K562 (cell line): ENCODE results near the gene BRAT1. TPM values are rescaled to one million over a fixed set of nuclear protein-coding genes. Genes with fewer than 3 reads are reported as not detected.

Experiments
- ATAC-seq: fragments of 200-7000 bp; cut with Tn5 transposase; 3 replicates; pipeline ENCODE4 v1.9.1; 2020; ENCODE audit warnings: moderate library complexity
- BruUV-seq: library from RNA; stranded (reverse); fragments of 400-500 nt; replicated peaks from 2 replicates; lab custom pipeline; 2021; lab: Mats Ljungman, UMichigan
- CTCF ChIA-PET: fragments of 300-600 bp; formaldehyde crosslinking; extraction: SDS; loops from one replicate; lab custom pipeline; 2021; ENCODE audit warnings: low intra/inter-chr PET ratio; lab: Yijun Ruan, JAX
- POLR2A ChIA-PET: fragments of 300-600, 350-650 bp; sonication (Branson Sonifier 250); formaldehyde crosslinking; extraction: SDS; loops from one replicate; lab custom pipeline; 2021; ENCODE audit warnings: antibody characterized with exemption, inconsistent platforms; lab: Yijun Ruan, JAX
- DNase-seq, 4 experiments: peaks; one replicate each; pipeline versions ENCODE4 v3.0.0 to v3.0.0-alpha.2; 2011 to 2018; ENCODE audit warnings: low spot score in 3 of 4, mixed read lengths in 3 of 4; ENCODE audit errors: extremely low read depth in 1 of 4
- FAIRE-seq: peaks from 2 replicates; lab custom pipeline; 2011; peaks lifted over from hg19 to GRCh38; lab: Jason Lieb, UNC
- H2AFZ ChIP-seq: 2 replicates; pipeline ENCODE4 v1.6.0; 2011; ENCODE audit warnings: low read depth, low read length, control low read depth, inconsistent platforms
- H3K27ac ChIP-seq: fragments of 200-600 bp; 3 replicates; pipeline ENCODE4 v1.8.0; 2011; ENCODE audit warnings: low read depth, mild to moderate bottlenecking, control low read depth, inconsistent platforms, low read length, moderate library complexity, mixed read lengths; ENCODE audit errors: extremely low read depth
- H3K27me3 ChIP-seq, 2 experiments: fragments of 300-600 bp in 1 of 2; 2 replicates in 1 of 2; 3 replicates in 1 of 2; pipeline versions ENCODE4 v1.6.0 to v1.8.0; 2011; ENCODE audit warnings: inconsistent platforms in 2 of 2, low read length in 2 of 2, mild to moderate bottlenecking in 1 of 2, mixed read lengths in 1 of 2, moderate library complexity in 1 of 2; ENCODE audit not compliant: control insufficient read depth in 2 of 2, insufficient read depth in 2 of 2
- H3K36me3 ChIP-seq: fragments of 300-600 bp; 3 replicates; pipeline ENCODE4 v1.8.0; 2011; ENCODE audit warnings: mild to moderate bottlenecking, low read length, inconsistent platforms; ENCODE audit not compliant: control insufficient read depth, insufficient read depth
- H3K4me1 ChIP-seq, 2 experiments: fragments of 200-600 bp in 1 of 2; replicated peaks in 1 of 2; 2 replicates in 1 of 2; 3 replicates in 1 of 2; pipeline versions ENCODE4 v1.5.1 to v1.8.0; 2011; ENCODE audit warnings: inconsistent platforms in 2 of 2, low read length in 2 of 2, mild to moderate bottlenecking in 1 of 2, mixed read lengths in 1 of 2, moderate library complexity in 1 of 2; ENCODE audit not compliant: control insufficient read depth in 2 of 2, insufficient read depth in 2 of 2
- H3K4me2 ChIP-seq: 2 replicates; pipeline ENCODE4 v1.6.1; 2011; ENCODE audit warnings: low read length, control low read depth, inconsistent platforms, mixed read lengths; ENCODE audit not compliant: insufficient read depth
- H3K4me3 ChIP-seq: fragments of 200-600 bp; sonication (generic), shearing (Covaris generic); 2 replicates; pipeline ENCODE4 v1.5.1; 2016; ENCODE audit warnings: control low read depth, inconsistent platforms
- H3K79me2 ChIP-seq: fragments of 200-600 bp; 3 replicates; pipeline ENCODE4 v1.8.0; 2011; ENCODE audit warnings: low read length, inconsistent platforms; ENCODE audit not compliant: control insufficient read depth, insufficient read depth
- H3K9ac ChIP-seq, 2 experiments: 2 replicates each; pipeline versions ENCODE4 v1.6.0 to v1.6.1; 2011; ENCODE audit warnings: low read depth in 2 of 2, low read length in 2 of 2, control low read depth in 1 of 2, inconsistent platforms in 1 of 2, mild to moderate bottlenecking in 1 of 2, mixed read lengths in 1 of 2; ENCODE audit not compliant: insufficient read depth in 1 of 2
- H3K9me1 ChIP-seq: one replicate; pipeline ENCODE4 v1.6.0; 2011; ENCODE audit warnings: inconsistent platforms, mild to moderate bottlenecking, low read length, moderate library complexity; ENCODE audit not compliant: control insufficient read depth, insufficient read depth
- H3K9me3 ChIP-seq: replicated peaks from 2 replicates; pipeline ENCODE4 v1.5.1; 2011; ENCODE audit warnings: low read depth, low read length, inconsistent platforms; ENCODE audit not compliant: control insufficient read depth, insufficient read depth
- H4K20me1 ChIP-seq: replicated peaks from 2 replicates; pipeline ENCODE4 v1.6.1; 2011; ENCODE audit warnings: low read length, inconsistent platforms, mixed read lengths; ENCODE audit not compliant: control insufficient read depth, insufficient read depth
- BACH1 ChIP-seq: fragments of 200-800 bp; sonication (Bioruptor generic); IDR thresholded peaks from 2 replicates; pipeline ENCODE4 v1.6.1; 2016; ENCODE audit warnings: missing genetic modification characterization, missing compliant biosample characterization
- HMG20A ChIP-seq: fragments of 450-650 bp; formaldehyde crosslinking; conservative IDR thresholded peaks from 2 replicates; pipeline ENCODE4 v1.4.0; 2020; ENCODE audit warnings: mild to moderate bottlenecking, mixed read lengths
- LEF1 ChIP-seq: fragments of 450-650 bp; IDR thresholded peaks from 2 replicates; pipeline ENCODE4 v1.6.1; 2016; ENCODE audit warnings: mild to moderate bottlenecking
- NCOR1 ChIP-seq: fragments of 450-650 bp; IDR thresholded peaks from 2 replicates; pipeline ENCODE4 v1.6.1; 2016; ENCODE audit warnings: mild to moderate bottlenecking, moderate library complexity
- NFRKB ChIP-seq: fragments of 450-650 bp; IDR thresholded peaks from 2 replicates; pipeline ENCODE4 v1.6.1; 2016; ENCODE audit warnings: low read depth
- RNF2 ChIP-seq: sonication (generic); IDR thresholded peaks from 2 replicates; pipeline ENCODE4 v1.6.1; 2016
- TAF9B ChIP-seq: fragments of 450-650 bp; IDR thresholded peaks from 2 replicates; pipeline ENCODE4 v1.6.1; 2018; ENCODE audit warnings: mild to moderate bottlenecking; ENCODE audit not compliant: partially characterized antibody
- WGBS: fragments of 100-300 bp; shearing (Covaris generic); methylation state at CpG from one replicate; pipeline ENCODE4 v1.1.6; 2016; ENCODE audit warnings: low coverage, mixed read lengths; ENCODE audit not compliant: insufficient coverage; ENCODE audit errors: missing lambda C conversion rate; 5-methylcytosine and 5-hydroxymethylcytosine counted together
- in situ Hi-C: fragments of 300-500 bp; cut with MboI; formaldehyde crosslinking; loops from 4 replicates; pipeline ENCODE4 v1.15.0; 2018; ENCODE audit warnings: inconsistent platforms, mixed read lengths
- intact Hi-C: fragments of 100-400 bp; cut with micrococcal nuclease; formaldehyde crosslinking; loops from 2 replicates; pipeline ENCODE4 v1.14.2; 2022
- polyA plus RNA-seq, 8 experiments: library from polyadenylated mRNA; depleted of rRNA in 4 of 8; stranded (reverse) in 5 of 8; unstranded in 3 of 8; fragments of >200 nt; fragmentation: Nextera tagmentation in 2 of 8; fragmentation: Illumina TruSeq in 1 of 8; extraction: Ambion mirVana in 2 of 8; extraction: Trizol in 1 of 8; gene quantifications; 2 replicates each; pipeline versions ENCODE4 v1.2.1 to v1.2.3, GENCODE V29; 2011 to 2014; ENCODE audit warnings: inconsistent platforms in 1 of 8, missing spikeins in 1 of 8
- total RNA-seq, 7 experiments: library from RNA; depleted of rRNA in 6 of 7; stranded (reverse); fragments of >200 nt in 6 of 7; fragmentation: Illumina TruSeq in 2 of 7; extraction: Trizol in 2 of 7; gene quantifications; 2 replicates each; pipeline versions ENCODE4 v1.2.1 to v1.2.3, GENCODE V29; 2011 to 2021; ENCODE audit warnings: low replicate concordance in 1 of 7
- TF ChIP-seq, protein P1 (sequence below): sonication (generic); formaldehyde crosslinking; IDR thresholded peaks from 2 replicates; pipeline ENCODE4 v1.8.1; 2023; ENCODE audit warnings: missing genetic modification reagents, mild to moderate bottlenecking, borderline replicate concordance

The BRAT1 gene
- total and polyA plus RNA-seq, 9 of the 15 experiments (the other 6 are each of a cell fraction or from before 2014, with no cell fraction given) = 0.13 to 49.6 (median 10.5) TPM

DNA sequence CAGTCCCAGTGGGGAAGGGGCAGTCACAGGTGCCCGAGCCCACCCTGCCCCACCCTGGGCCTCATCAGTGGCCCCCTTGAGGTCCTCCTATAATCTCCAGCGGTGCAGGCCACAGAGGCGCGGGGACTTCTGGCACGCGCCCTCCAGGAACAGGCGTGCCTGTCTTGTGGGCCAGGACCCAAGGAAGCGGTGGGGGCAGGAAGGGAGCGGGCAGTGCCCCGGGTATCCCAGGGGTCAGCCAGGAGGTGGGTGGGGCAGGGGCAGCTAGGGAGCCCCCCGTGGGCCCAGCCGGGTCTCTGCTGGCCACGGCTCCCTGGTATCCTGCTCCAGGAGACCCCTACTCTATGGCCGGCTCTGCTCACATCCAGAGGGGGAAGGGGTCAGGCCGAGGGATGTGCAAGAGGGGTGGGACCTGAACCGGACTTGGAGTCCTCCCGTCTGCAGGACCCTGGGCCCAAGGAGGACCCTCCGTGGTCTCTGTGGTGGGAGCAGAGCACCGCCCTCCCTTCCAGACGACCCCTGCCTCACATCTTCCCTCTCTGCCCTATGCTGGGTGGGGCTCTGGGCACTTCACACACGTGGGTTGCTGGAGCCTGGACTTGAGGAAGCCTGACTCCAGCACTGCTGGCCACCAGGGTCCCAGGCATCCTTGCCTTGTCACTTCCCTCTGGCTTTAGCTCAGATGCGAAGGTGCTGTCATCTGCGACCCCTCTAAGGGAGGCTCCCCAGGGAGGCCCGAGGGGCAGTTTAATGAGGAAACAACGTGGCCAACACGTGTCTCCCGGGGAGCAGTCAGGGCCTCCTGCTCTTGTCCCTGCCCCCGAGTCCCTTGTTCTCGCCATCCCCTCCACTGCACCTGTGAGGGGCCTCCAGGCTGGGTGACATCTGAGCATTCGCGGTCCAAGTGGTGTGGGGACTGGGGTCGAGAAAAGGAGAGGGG is 60.9 kb downstream of the BRAT1 start:
- Histone ChIP-seq H4K20me1 (no peaks in the 10 kb centered on the region), H3K9me1 (no peaks in the 10 kb centered on the region), H3K27ac (no peak overlapping the region), H3K4me2 (no peak overlapping the region), H3K4me3 (no peak overlapping the region), H3K36me3 (no peaks in the 10 kb centered on the region), H2AFZ (no peak overlapping the region), H3K9ac (peak overlapping the region in 1 of 2 experiments; percentile 43; a peak in 1 of 4 replicates), H3K4me1 (peaks cover 0 to 44% of the 10 kb centered on the region in 2 experiments; a peak in 2 of 5 replicates), H3K27me3 (peaks cover 6 to 28% of the 10 kb centered on the region in 2 experiments; a peak in 3 of 5 replicates), H3K79me2 (no peaks in the 10 kb centered on the region), H3K9me3 (no peaks in the 10 kb centered on the region)
- FAIRE-seq (no peak), ATAC-seq (no peak), DNase-seq (no peak)
- no peak for TF ChIP-seq TAF9B
- no peak for TF ChIP-seq NCOR1
- no peak for TF ChIP-seq NFRKB
- no peak for TF ChIP-seq HMG20A (CRISPR knock-in tag)
- no peak for TF ChIP-seq LEF1
- no peak for TF ChIP-seq BACH1
- TF ChIP-seq, protein P1, sequence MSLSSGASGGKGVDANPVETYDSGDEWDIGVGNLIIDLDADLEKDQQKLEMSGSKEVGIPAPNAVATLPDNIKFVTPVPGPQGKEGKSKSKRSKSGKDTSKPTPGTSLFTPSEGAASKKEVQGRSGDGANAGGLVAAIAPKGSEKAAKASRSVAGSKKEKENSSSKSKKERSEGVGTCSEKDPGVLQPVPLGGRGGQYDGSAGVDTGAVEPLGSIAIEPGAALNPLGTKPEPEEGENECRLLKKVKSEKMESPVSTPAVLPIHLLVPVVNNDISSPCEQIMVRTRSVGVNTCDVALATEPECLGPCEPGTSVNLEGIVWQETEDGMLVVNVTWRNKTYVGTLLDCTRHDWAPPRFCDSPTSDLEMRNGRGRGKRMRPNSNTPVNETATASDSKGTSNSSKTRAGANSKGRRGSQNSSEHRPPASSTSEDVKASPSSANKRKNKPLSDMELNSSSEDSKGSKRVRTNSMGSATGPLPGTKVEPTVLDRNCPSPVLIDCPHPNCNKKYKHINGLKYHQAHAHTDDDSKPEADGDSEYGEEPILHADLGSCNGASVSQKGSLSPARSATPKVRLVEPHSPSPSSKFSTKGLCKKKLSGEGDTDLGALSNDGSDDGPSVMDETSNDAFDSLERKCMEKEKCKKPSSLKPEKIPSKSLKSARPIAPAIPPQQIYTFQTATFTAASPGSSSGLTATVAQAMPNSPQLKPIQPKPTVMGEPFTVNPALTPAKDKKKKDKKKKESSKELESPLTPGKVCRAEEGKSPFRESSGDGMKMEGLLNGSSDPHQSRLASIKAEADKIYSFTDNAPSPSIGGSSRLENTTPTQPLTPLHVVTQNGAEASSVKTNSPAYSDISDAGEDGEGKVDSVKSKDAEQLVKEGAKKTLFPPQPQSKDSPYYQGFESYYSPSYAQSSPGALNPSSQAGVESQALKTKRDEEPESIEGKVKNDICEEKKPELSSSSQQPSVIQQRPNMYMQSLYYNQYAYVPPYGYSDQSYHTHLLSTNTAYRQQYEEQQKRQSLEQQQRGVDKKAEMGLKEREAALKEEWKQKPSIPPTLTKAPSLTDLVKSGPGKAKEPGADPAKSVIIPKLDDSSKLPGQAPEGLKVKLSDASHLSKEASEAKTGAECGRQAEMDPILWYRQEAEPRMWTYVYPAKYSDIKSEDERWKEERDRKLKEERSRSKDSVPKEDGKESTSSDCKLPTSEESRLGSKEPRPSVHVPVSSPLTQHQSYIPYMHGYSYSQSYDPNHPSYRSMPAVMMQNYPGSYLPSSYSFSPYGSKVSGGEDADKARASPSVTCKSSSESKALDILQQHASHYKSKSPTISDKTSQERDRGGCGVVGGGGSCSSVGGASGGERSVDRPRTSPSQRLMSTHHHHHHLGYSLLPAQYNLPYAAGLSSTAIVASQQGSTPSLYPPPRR (CRISPR knock-in tag) = no peak
- no peak for TF ChIP-seq RNF2
- POLR2A ChIA-PET = no interaction called here
- 26% methylated on average over 28 of the region's 32 CpGs for WGBS
- CTCF ChIA-PET = no interaction called here
- intact Hi-C loops = no loop called here
- BruUV-seq = no TSS peak
- in situ Hi-C loops = no loop called here
